ENCODE data around the gene TUBB4A.
"Not testable (repeated sequence)": the region's sequence is repeated elsewhere in the genome, so short reads cannot be mapped to it uniquely, and the experiment has no call there.

GRCh38 chr19:6550679-6551078, 48.6 kb upstream of the TUBB4A start:
- TF ChIP-seq CTCF (IDR thresholded peaks at IDR 0.05; ENCODE audit: low read length); EZH2 (IDR thresholded peaks at IDR 0.05; ENCODE audit: borderline replicate concordance, low read length): not testable (repeated sequence)
